ENCODE results near the gene PRPS1. TPM values are rescaled to one million over a fixed set of nuclear protein-coding genes. Genes with fewer than 3 reads are reported as not detected.

The PRPS1 gene
- total and polyA plus RNA-seq, 4 experiments from 2014 or later = 53.4 to 61.9 (median 58.7) TPM

DNA sequence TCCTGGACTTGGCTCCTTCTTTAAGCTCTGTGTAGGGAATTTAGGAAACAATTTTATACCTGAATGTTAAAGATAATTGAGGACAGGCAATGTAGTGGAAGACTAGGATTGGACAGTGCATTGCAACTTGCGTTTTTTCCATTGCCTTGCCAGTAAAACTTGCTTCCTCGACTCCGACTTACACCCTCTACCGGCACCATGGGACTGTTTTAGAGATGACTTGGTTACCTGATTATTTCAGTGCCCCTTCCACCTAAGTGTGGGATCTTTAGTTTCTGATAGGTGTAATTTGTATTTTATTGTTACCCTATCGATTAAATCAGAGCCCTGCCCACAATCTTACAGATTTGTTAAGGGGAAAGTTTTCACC, 1.2 kb downstream of the PRPS1 start:
- H3K27ac Mint-ChIP-seq = peak overlapping the region; percentile 94 to 96 (median 95)
- H3K4me1 Mint-ChIP-seq = peaks cover 16 to 46% (median 29%) of the 10 kb centered on the region in 4 donors
- H3K36me3 ChIP-seq (ENCODE audit: insufficient read depth, low read length) = no peaks in the 10 kb centered on the region
- no peaks in the 10 kb centered on the region for H3K9me3 ChIP-seq (ENCODE audit: control insufficient read depth in 1 of 2, low read length in 2 of 2)
- no peaks in the 10 kb centered on the region for H3K27me3 Mint-ChIP-seq
- H3K36me3 Mint-ChIP-seq = peaks cover 0 to 9% of the 10 kb centered on the region in 2 donors
- H3K9me3 Mint-ChIP-seq = no peaks in the 10 kb centered on the region
- H3K27me3 ChIP-seq (ENCODE audit: insufficient read depth, low read length) = no peaks in the 10 kb centered on the region
- POLR2A ChIA-PET (ENCODE audit: partially characterized antibody) = interaction anchor here (1.0 to 2.6 kb wide), 11 partner anchors 13 to 389 kb away, joined by 3 to 36 read pairs (median 10); partner anchors contain the start of genes NCBP2L and TSC22D3
- H3K27ac ChIP-seq (ENCODE audit: low read depth, low read length) = peak overlapping the region; percentile 73
- CTCF ChIA-PET (ENCODE audit: partially characterized antibody) = interaction anchor here (0.8 to 7.0 kb wide), 5 partner anchors 14 to 392 kb away, joined by 3 to 62 read pairs (median 12); partner anchors contain the start of genes NCBP2L and TSC22D3
- DNase-seq = peak in 3 of 5 donors; percentile 8 to 16 (median 10)
- H3K4me1 ChIP-seq (ENCODE audit: insufficient read depth, low read length) = peaks cover 31% of the 10 kb centered on the region
- H3K4me3 Mint-ChIP-seq = peak overlapping the region; percentile 85 to 99 (median 95)
- intact Hi-C loops (cut with micrococcal nuclease) = loop anchor here (1.0 to 10.0 kb wide), 3 partner anchors 113 to 635 kb away; partner anchors contain the start of genes DNAAF6 and NUP62CL
- peak overlapping the region; percentile 79 to 86 for H3K4me3 ChIP-seq (ENCODE audit: low read length in 2 of 2)

DNA sequence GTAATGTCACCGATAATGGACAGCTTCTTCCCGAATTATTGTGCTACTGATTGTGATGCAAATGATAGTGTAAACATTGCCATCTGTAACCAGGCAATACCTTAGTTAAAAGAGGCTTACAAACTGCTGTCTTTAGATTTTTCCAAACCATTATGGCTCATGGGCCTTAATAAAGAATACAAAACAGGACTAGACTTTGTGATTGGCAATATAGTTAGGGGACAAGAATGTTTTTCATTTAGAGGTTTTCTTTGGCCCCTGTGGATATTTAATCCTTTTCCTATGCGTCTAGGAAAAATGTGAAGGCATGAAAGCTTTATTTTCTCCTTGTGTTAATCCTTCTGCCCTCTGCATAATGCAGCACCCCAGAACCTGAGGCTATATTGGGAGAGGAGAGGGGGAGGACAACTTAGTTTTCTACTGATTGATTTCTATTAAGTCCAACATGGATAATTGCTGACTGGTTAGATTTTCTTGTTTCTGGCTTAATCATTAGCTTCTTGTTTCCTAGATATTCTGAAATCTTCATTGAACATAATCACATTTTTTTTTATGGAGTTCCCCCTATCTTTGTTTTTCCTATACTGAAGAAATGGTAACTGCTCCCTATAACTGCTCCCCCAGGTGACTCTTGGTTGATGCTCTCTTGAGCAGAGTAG, 1.9 kb downstream of the PRPS1 start:
- peaks cover 18 to 46% (median 29%) of the 10 kb centered on the region in 4 donors for H3K4me1 Mint-ChIP-seq
- intact Hi-C loops (cut with micrococcal nuclease) = no loop called here
- Histone ChIP-seq H3K4me3 (ENCODE audit: low read length in 2 of 2) (no peak overlapping the region), H3K27ac (ENCODE audit: low read depth, low read length) (no peak overlapping the region), H3K27me3 (ENCODE audit: insufficient read depth, low read length) (no peaks in the 10 kb centered on the region), H3K36me3 (ENCODE audit: insufficient read depth, low read length) (no peaks in the 10 kb centered on the region), H3K4me1 (ENCODE audit: insufficient read depth, low read length) (peaks cover 31% of the 10 kb centered on the region), H3K9me3 (ENCODE audit: control insufficient read depth in 1 of 2, low read length in 2 of 2) (no peaks in the 10 kb centered on the region)
- H3K27me3 Mint-ChIP-seq = no peaks in the 10 kb centered on the region
- DNase-seq = no peak
- ChIA-PET CTCF (ENCODE audit: partially characterized antibody) (interaction anchor here (0.8 to 7.0 kb wide), 5 partner anchors 12 to 391 kb away, joined by 3 to 62 read pairs (median 6); partner anchors contain the start of genes NCBP2L and TSC22D3), POLR2A (ENCODE audit: partially characterized antibody) (interaction anchor here (0.8 to 2.6 kb wide), 4 partner anchors 82 to 147 kb away, joined by 3 to 36 read pairs (median 13); partner anchors contain the start of gene NCBP2L)
- peaks cover 0 to 9% of the 10 kb centered on the region in 2 donors for H3K36me3 Mint-ChIP-seq
- peak overlapping the region in 5 of 7 donors; percentile 27 to 96 (median 68) for H3K27ac Mint-ChIP-seq
- no peaks in the 10 kb centered on the region for H3K9me3 Mint-ChIP-seq
- peak overlapping the region; percentile 62 to 99 (median 94) for H3K4me3 Mint-ChIP-seq

DNA sequence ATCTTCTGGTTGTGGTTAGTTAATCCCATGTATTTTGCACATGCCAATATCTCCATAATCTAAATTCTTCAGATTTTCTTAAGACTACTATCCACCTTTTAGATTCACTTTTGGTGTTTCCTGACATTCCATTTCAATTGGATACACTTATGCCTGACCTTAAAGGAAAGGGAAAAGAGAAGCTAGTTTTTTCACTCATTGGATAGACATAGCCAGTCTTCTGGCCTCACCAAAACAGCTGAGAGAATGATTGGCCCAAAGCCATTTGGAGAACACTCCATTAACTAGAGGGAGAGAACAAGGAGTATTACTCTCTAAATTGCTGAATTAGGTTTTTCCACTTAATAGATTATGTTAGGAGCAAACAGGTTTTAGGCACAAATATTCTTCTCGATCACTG, 4.0 kb downstream of the PRPS1 start:
- intact Hi-C loops (cut with micrococcal nuclease) = no loop called here
- Mint-ChIP-seq H3K27ac (no peak overlapping the region), H3K4me3 (peak overlapping the region in 1 of 8 donors; percentile 26), H3K4me1 (peaks cover 22 to 51% (median 38%) of the 10 kb centered on the region in 4 donors), H3K27me3 (no peaks in the 10 kb centered on the region), H3K9me3 (no peaks in the 10 kb centered on the region), H3K36me3 (peaks cover 0 to 9% of the 10 kb centered on the region in 2 donors)
- Histone ChIP-seq H3K9me3 (ENCODE audit: control insufficient read depth in 1 of 2, low read length in 2 of 2) (no peaks in the 10 kb centered on the region), H3K36me3 (ENCODE audit: insufficient read depth, low read length) (no peaks in the 10 kb centered on the region), H3K4me3 (ENCODE audit: low read length in 2 of 2) (no peak overlapping the region), H3K27ac (ENCODE audit: low read depth, low read length) (no peak overlapping the region), H3K4me1 (ENCODE audit: insufficient read depth, low read length) (peaks cover 36% of the 10 kb centered on the region), H3K27me3 (ENCODE audit: insufficient read depth, low read length) (no peaks in the 10 kb centered on the region)
- DNase-seq = no peak
- ChIA-PET POLR2A (ENCODE audit: partially characterized antibody) (interaction anchor here (2.3 kb wide), 1 partner anchor 84 kb away, joined by 7 read pairs; no protein-coding TSS in a partner anchor), CTCF (ENCODE audit: partially characterized antibody) (interaction anchor here (7.0 kb wide), 1 partner anchor 24 kb away, joined by 62 read pairs; no protein-coding TSS in a partner anchor)

DNA sequence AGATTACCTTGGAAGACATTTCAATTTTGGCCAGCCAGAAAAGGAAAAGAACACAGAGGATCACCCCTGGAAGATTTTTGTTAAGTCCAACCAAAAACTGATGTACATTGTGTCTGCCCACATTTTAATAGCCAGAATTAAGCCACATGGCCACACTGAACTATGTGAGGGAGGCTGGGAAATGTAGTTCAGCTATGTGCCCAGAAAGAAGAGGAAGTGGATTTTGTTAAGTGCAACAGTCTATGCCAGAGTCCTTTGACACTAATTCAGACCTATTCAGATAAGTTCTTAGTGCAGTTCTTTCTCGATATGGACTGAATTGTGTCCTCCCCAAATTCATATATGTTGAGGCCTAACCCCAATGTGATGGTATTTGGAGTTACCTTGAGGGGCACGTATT, 18.4 kb downstream of the PRPS1 start:
- DNase-seq = no peak
- no peaks in the 10 kb centered on the region for H3K9me3 Mint-ChIP-seq
- Histone ChIP-seq H3K27ac (ENCODE audit: low read depth, low read length) (no peak overlapping the region), H3K4me1 (ENCODE audit: insufficient read depth, low read length) (no peaks in the 10 kb centered on the region), H3K4me3 (ENCODE audit: low read length in 2 of 2) (no peak overlapping the region), H3K36me3 (ENCODE audit: insufficient read depth, low read length) (peaks cover 6% of the 10 kb centered on the region), H3K27me3 (ENCODE audit: insufficient read depth, low read length) (no peaks in the 10 kb centered on the region), H3K9me3 (ENCODE audit: control insufficient read depth in 1 of 2, low read length in 2 of 2) (no peaks in the 10 kb centered on the region)
- POLR2A ChIA-PET (ENCODE audit: partially characterized antibody) = interaction anchor here (0.9 kb wide), 1 partner anchor 19 kb away, joined by 3 read pairs; no protein-coding TSS in a partner anchor
- CTCF ChIA-PET (ENCODE audit: partially characterized antibody) = no interaction called here
- H3K4me3 Mint-ChIP-seq = no peak overlapping the region
- intact Hi-C loops (cut with micrococcal nuclease) = no loop called here
- H3K27ac Mint-ChIP-seq = peak overlapping the region in 1 of 7 donors; percentile 18
- H3K4me1 Mint-ChIP-seq = peaks cover 0 to 4% (median 0%) of the 10 kb centered on the region in 4 donors
- peaks cover 10 to 53% of the 10 kb centered on the region in 2 donors for H3K36me3 Mint-ChIP-seq
- H3K27me3 Mint-ChIP-seq = no peaks in the 10 kb centered on the region

DNA sequence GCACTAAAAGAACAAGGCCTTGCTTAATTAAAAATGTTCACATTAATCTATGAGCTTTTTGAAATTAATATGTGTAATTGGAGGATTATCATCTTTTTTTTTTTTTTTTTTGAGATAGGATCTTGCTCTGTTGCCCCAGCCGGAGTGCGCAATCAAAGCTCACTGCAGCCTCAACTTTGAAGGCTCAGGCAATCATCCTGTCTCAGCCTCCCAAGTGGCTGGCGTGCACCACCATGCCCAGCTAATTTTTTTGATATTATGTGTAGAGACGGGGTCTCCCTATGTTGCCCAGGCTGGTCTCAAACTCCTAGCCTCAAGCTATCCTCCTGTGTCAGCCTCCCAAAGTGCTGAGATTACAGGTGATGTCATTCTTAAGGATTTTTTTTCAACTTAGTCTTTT, 20.0 kb downstream of the PRPS1 start:
- DNase-seq = no peak
- Mint-ChIP-seq H3K36me3 (peaks cover 5 to 38% of the 10 kb centered on the region in 2 donors), H3K4me3 (no peak overlapping the region), H3K27ac (no peak overlapping the region), H3K27me3 (no peaks in the 10 kb centered on the region), H3K4me1 (peaks cover 0 to 4% (median 0%) of the 10 kb centered on the region in 4 donors), H3K9me3 (no peaks in the 10 kb centered on the region)
- no peak overlapping the region for H3K4me3 ChIP-seq (ENCODE audit: low read length in 2 of 2)
- H3K4me1 ChIP-seq (ENCODE audit: insufficient read depth, low read length) = no peaks in the 10 kb centered on the region
- CTCF ChIA-PET (ENCODE audit: partially characterized antibody) = interaction anchor here (1.5 kb wide), 1 partner anchor 9 kb away, joined by 4 read pairs; no protein-coding TSS in a partner anchor
- no peak overlapping the region for H3K27ac ChIP-seq (ENCODE audit: low read depth, low read length)
- POLR2A ChIA-PET (ENCODE audit: partially characterized antibody) = no interaction called here
- no peaks in the 10 kb centered on the region for H3K9me3 ChIP-seq (ENCODE audit: control insufficient read depth in 1 of 2, low read length in 2 of 2)
- no peaks in the 10 kb centered on the region for H3K27me3 ChIP-seq (ENCODE audit: insufficient read depth, low read length)
- H3K36me3 ChIP-seq (ENCODE audit: insufficient read depth, low read length) = peaks cover 6% of the 10 kb centered on the region
- intact Hi-C loops (cut with micrococcal nuclease) = no loop called here

DNA sequence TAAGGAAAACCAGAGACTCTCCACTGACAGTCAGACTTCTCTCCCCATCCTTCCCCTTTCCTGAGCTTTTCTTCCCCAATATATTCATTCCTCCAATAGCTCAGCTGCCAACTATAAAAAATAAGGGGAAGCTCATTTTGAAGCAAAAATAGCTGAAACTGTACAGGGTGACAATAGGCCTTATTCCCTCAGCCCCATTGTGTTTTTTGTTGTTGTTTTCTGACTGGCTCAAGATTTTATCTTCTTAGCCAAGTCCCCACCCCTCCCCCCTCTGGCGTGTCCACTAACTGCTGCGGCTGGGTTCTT, 26.2 kb downstream of the PRPS1 start:
- peaks cover 10 to 15% (median 11%) of the 10 kb centered on the region in 4 donors for H3K4me1 Mint-ChIP-seq
- intact Hi-C loops (cut with micrococcal nuclease) = loop anchor here (10.0 kb wide), 1 partner anchor 660 kb away; no protein-coding TSS in a partner anchor
- DNase-seq = no peak
- Histone ChIP-seq H3K9me3 (ENCODE audit: control insufficient read depth in 1 of 2, low read length in 2 of 2) (no peaks in the 10 kb centered on the region), H3K27me3 (ENCODE audit: insufficient read depth, low read length) (no peaks in the 10 kb centered on the region), H3K36me3 (ENCODE audit: insufficient read depth, low read length) (no peaks in the 10 kb centered on the region), H3K4me3 (ENCODE audit: low read length in 2 of 2) (no peak overlapping the region), H3K4me1 (ENCODE audit: insufficient read depth, low read length) (peaks cover 12% of the 10 kb centered on the region), H3K27ac (ENCODE audit: low read depth, low read length) (no peak overlapping the region)
- CTCF ChIA-PET (ENCODE audit: partially characterized antibody) = interaction anchor here (0.6 to 18.6 kb wide), 17 partner anchors 8 to 240 kb away, joined by 3 to 245 read pairs (median 4); partner anchors contain the start of genes NCBP2L, PRPS1 and TSC22D3
- H3K9me3 Mint-ChIP-seq = no peaks in the 10 kb centered on the region
- H3K27me3 Mint-ChIP-seq = no peaks in the 10 kb centered on the region
- POLR2A ChIA-PET (ENCODE audit: partially characterized antibody) = interaction anchor here (1.4 to 4.1 kb wide), 4 partner anchors 19 to 122 kb away, joined by 6 to 17 read pairs (median 11); partner anchors contain the start of genes NCBP2L, PRPS1 and TSC22D3
- H3K36me3 Mint-ChIP-seq = peaks cover 5 to 10% of the 10 kb centered on the region in 2 donors
- H3K27ac Mint-ChIP-seq = peak overlapping the region in 3 of 7 donors; percentile 50 to 78 (median 57)
- H3K4me3 Mint-ChIP-seq = no peak overlapping the region
